HUDEP-2 (cell line): ENCODE results near the gene TNFAIP6.

Experiments
- DNase-seq, 76 experiments: peaks; one replicate each; lab custom pipeline; 2025; ENCODE audit not compliant: unreplicated experiment in 76 of 76; lab: John Stamatoyannopoulos, UW

Gene TNFAIP6

DNA sequence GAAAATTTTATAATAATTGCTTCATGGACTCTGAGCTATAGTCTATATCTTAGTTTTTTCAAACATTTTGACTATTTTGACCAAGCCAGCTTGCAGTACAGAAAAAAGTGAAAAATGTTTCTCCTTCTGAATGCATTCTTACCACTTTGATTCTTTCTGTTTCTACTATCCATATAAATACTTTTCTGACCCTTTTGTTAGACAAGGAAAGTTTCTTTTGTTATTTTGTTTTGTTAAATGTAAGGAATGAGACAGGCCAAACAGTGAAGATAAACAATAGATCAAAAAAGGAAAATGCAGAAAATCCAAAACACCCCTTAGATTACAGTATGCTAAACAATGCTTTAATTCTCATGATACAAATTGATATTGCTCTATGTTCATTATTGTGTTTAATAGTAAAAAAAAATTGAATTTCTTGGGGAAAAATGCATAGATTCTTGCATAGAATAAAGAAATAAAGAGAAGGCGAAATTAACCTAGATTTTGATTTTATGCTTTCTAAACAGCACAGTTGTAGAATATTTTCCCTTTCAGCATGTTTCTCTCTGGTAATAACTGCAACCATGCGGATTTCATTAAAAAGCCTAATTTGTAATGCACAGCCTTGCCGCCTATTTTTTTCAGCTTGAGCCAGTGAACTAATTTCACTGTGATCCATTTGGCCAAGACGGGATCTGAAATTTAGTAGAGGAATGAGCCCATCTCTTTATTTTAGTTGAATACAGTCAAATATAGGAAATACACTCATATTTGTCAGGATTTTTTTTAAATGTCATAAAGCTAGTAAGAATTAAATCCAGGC is 976 bp downstream of the TNFAIP6 start:
- no peak for DNase-seq

- DNase-seq, result peak in 1 of 76 experiments; percentile 1
These were observed 2.5 kb downstream of the TNFAIP6 start for GRCh38 chr2:151359768-151360461.

DNA sequence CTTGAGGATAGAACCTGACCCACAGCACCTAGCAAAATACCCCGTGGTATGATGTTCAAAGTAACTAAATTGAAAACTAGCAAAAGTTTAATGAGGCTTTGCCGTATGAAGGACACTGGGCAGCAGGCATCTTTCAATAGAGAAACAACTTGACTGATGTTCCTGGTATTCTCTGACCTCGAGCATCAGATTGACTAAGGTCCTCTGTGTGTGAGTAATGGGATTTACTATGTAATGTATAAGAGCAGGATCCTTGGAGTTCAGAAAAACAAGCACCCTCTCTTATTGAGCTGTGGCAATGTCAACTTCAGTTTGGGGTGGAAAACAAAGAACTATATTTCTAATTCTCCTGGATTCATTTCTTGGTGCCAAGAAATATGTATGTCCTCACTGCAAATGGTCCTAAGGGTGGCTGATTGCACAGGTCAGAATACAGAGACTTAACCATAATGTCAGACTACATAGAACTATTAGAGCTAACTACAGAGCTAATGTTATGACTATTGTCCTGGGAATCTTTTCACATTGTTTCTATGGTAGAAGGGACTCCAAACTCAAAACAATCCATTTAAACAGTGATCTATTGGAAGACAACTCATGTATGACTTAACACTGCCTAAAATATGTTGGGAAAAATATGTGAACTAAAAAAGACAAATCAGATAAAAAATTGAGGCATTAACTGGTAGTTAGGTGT is 4.4 kb downstream of the TNFAIP6 start:
- no peak for DNase-seq

DNA sequence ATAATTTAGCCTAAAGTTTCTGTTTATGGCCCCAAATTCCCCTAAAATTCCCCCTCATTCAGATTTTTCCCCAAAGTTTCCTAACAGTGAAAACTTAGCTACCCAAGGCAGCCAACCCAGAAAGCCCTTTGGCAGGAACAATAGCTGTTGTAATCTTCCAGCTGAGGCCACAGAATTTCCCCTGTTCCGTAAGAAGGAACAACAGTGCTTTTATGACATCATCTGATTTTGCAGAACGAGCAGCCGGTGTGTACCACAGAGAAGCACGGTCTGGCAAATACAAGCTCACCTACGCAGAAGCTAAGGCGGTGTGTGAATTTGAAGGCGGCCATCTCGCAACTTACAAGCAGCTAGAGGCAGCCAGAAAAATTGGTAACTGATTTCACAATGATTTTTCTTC is 6.3 kb downstream of the TNFAIP6 start:
- DNase-seq, result no peak

- DNase-seq, result no peak
These were observed 10.2 kb downstream of the TNFAIP6 start for GRCh38 chr2:151367571-151367970.

DNA sequence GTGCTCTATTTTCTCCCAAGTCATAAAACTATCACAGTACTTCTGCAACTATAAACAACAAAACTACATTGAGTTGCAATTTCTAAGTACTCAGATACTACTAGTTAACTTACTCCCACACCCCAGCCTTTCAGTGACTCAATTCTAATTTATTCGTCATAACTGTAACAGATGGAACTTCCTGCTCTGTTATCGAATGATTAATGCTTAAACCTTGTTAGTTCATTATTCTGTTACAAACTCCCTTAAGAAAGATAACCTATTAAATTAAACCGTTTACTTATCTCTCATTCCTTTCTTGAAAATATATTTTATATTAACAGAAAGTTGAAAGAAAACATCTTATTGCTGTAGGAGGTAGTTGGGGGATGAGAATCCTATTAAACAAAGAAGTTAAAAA is 17.0 kb downstream of the TNFAIP6 start:
- peak in 12 of 76 experiments; percentile 3 to 48 (median 13) for DNase-seq

DNA sequence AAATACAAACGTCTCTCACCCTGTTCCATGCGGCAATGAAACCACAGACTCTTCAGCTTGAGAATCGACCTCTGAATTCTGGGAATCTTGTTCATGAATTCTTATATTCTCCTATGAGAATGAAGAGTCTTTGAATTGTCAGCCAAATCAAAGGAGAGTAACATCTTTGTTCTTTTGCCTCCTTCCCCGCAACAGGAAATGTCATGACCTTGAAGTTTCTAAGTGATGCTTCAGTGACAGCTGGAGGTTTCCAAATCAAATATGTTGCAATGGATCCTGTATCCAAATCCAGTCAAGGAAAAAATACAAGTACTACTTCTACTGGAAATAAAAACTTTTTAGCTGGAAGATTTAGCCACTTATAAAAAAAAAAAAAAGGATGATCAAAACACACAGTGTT is 21.8 kb downstream of the TNFAIP6 start:
- DNase-seq, result no peak

- peak in 31 of 76 experiments; percentile 5 to 76 (median 43) for DNase-seq
These were observed 23.3 kb downstream of the TNFAIP6 start for GRCh38 chr2:151380580-151381235.

- DNase-seq, result no peak
These were observed 23.9 kb downstream of the TNFAIP6 start for GRCh38 chr2:151381266-151381665.

DNA sequence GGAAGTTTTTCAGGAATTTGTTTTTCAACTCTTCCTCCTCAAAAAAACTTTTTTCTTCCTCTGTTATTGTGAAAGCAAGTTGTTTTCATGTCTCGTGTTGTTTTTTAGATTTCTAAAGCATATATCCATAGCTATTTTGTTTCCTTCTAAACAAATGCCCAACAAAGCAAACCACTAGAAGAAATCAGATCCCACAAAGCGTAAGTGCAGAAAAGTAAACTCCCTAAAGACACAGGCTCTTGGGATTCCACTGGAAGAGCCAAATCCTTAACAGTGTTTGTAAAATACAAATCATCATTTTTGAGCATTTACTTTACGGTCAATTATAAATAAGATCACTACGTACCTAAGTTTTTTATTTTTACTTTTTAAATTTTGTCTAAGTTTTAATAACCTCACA is 30.6 kb downstream of the TNFAIP6 start:
- DNase-seq, result no peak

DNA sequence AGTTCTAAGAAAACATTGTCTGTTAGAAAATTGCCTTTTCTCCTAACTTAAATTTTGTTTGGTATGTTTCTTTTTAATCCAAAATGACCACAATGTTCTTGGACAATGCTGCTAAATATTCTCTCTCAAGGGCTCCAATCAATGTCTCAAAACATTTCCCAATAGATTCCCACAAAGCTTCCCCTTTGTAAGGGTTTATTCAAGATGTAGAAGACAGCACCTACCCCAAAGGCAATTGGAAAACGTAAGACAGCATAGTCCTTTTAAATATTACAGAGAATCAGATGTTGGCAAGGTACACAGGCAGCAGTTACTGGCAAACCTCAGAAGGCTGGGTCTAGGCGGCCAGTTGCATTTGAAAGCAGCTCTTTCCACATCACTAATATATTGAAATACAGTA is 34.0 kb downstream of the TNFAIP6 start:
- DNase-seq, result no peak

- no peak for DNase-seq
These were observed 37.1 kb downstream of the TNFAIP6 start for GRCh38 chr2:151394509-151394908.

DNA sequence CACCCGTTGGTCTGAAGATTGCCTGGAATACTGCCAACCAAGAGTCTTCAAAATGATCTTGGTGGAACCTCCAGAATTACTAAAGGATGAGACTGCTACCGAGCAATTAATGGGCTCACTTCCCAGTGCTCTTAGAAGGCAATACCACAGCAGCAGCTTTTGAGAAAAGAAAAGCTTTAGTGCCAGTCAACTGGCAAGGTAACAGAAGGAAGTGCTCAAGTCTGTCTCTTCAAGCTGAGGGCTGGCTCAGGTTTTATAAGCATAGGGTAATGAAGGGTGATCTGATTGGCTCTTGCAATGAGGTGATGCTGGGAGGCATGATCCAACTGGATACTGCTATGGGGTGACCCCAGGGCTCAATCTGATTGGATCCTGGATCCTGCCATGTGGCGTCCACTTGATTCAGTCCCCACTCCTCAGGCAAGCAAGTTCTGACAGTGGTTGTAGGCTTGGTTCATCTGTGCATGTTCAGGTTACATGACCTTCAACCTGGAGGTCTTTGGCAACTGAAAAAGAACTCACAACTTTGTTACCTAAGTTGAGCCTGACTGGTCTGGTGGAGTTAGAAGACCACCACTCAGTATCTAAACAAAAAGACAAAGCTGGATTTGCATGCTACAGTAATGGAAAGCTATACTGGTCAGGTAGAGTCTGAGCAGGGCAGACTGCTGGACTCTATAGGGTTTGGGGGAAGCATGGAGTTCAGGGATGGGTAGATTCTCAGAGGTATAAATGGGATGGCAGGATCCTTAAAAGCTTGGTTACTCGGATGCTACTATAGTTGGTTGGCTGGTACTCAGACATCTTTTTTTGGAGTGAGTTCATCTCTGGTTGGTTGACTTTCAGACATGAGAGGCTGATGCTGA is 38.4 kb downstream of the TNFAIP6 start:
- DNase-seq, result peak in 1 of 76 experiments; percentile 22

DNA sequence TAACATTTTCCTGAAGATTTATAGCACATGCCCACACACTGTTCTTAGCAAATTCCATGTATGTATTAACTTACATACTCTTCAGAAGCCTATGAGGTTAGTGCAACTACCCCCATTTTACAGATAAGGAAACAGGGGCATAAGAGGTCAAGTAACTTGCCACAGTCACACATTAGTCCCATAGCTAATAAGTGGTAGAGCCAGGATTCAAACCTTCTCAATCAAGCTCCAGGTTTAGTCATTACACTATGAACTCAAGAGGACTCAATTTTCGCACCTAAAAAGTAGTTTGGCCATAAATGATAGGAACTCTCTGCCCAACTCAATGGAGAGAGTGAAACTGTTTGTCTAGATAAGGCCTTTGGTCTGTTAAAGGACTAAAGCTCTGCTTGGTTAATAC is 42.6 kb downstream of the TNFAIP6 start:
- DNase-seq, result peak in 2 of 76 experiments; percentile 4 to 9

- no peak for DNase-seq
These were observed 43.8 kb downstream of the TNFAIP6 start for GRCh38 chr2:151401149-151401548.

DNA sequence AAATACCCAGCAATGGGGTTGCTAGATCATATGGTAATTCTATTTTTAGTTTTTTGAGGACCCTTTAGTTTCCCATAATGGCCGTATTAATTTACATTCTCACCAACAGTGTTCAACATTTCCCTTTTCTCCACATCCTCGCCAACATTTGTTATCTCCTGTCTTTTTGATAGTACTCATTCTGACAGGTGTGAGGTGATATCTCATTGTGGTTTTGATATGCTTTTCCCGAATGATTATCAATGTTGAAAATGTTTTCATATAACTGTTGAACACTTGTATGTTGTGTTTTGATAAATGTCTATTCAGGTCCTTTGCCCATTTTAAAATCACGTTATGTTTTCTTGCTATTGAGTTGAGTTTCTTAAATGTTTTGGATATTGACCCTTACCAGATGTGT is 46.5 kb downstream of the TNFAIP6 start:
- DNase-seq, result peak in 20 of 76 experiments; percentile 5 to 74 (median 39)

DNA sequence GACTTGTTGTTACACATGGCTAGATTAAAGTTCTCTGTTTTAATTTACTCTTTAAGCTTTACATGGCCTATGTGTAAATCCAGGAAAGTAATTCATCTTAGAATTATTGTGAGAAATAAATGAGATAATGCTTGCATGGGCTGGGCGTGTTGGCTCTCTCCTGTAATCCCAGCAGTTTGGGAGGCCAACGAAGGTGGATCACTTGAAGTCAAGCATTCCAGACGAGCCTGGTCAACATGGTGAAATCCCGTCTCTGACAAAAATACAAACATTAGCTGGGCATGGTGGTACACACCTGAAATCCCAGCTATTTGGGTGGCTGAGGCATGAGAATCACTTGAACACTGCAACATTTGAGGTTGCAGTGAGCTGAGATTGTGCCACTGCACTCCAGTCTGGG is 48.0 kb downstream of the TNFAIP6 start:
- DNase-seq, result no peak

DNA sequence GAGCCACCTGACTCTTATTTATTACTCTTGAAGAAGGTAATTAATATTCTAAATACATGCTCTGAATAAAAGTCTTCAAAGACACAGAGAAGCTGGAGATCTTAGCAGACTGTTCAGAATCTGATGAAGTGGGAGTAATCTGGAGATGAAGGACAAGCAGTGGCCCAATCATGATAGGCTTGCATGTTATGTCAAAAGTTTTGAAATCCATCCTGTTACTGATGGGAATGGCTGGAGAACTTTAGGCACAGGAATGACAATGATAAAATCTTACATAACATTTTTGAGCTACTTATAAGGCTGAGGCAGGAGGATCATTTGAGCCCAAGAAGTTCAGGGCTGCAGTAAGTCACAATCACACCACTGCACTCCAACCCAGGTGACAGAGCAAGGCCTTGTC is 49.9 kb downstream of the TNFAIP6 start:
- DNase-seq, result no peak

DNA sequence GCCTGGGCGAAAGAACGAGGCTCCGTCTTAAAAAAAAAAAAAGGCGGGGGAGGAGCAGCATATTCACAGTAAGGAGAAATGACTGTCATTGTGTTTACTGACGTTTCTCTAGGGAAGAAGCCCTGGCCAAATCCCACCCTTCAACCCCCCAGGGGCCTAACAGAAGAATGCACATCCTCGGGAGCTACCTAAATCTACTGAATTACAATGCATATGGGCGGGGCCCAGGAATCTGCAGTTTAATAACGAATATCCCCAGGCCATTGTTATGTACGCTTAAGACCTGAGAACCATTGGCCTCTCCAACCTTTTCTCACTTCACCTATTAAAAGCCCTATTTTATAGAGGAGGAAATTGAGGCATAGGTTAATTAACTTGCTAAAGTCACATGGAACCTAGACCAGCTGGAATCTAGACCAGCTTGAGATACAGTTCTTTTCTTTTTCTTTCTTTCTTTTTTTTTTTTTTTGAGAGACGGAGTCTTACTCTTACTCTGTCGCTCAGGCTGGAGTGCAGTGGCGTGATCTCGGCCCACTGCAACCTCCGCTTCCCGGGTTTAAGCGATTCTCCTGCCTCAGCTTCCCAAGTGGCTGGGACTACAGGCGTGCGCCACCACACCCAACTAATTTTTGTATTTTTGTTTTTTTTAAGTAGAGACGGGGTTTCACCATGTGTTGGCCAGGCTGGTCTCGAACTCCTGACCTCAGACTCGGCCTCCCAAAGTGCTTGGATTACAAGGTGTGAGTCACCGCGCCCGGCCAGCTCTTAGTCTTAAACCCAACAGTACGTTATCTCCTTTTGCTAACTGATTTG is 51.6 kb downstream of the TNFAIP6 start:
- no peak for DNase-seq
